IPS-15b (cell line): ENCODE measurements around the gene PER1.

Experiments
- H3K27me3 ChIP-seq: one replicate; pipeline ENCODE4 v1.6.1; 2013; ENCODE audit warnings: low read length; ENCODE audit not compliant: control insufficient read depth, insufficient read depth
- H3K36me3 ChIP-seq: one replicate; pipeline ENCODE4 v1.6.1; 2013; ENCODE audit warnings: low read length; ENCODE audit not compliant: control insufficient read depth, insufficient read depth
- H3K4me1 ChIP-seq: one replicate; pipeline ENCODE4 v1.6.1; 2013; ENCODE audit warnings: mild to moderate bottlenecking, low read length; ENCODE audit not compliant: control insufficient read depth, insufficient read depth
- H3K4me3 ChIP-seq: one replicate; pipeline ENCODE4 v1.5.1; 2013; ENCODE audit warnings: low read depth, low read length
- H3K9ac ChIP-seq: one replicate; pipeline ENCODE4 v1.6.1; 2013; ENCODE audit warnings: low read depth, mild to moderate bottlenecking, low read length
- H3K9me3 ChIP-seq: one replicate; pipeline ENCODE4 v1.6.1; 2013; ENCODE audit warnings: mild to moderate bottlenecking, low read length; ENCODE audit not compliant: control insufficient read depth, insufficient read depth

PER1 gene

GRCh38 chr17:8120520-8121406 is 31.4 kb downstream of the PER1 start:
- Histone ChIP-seq H3K36me3 (no peaks in the 10 kb centered on the region), H3K9me3 (no peaks in the 10 kb centered on the region), H3K4me3 (peak overlapping the region; percentile 100), H3K9ac (peak overlapping the region; percentile 47), H3K4me1 (peaks cover 9% of the 10 kb centered on the region), H3K27me3 (peaks cover 60% of the 10 kb centered on the region)

DNA sequence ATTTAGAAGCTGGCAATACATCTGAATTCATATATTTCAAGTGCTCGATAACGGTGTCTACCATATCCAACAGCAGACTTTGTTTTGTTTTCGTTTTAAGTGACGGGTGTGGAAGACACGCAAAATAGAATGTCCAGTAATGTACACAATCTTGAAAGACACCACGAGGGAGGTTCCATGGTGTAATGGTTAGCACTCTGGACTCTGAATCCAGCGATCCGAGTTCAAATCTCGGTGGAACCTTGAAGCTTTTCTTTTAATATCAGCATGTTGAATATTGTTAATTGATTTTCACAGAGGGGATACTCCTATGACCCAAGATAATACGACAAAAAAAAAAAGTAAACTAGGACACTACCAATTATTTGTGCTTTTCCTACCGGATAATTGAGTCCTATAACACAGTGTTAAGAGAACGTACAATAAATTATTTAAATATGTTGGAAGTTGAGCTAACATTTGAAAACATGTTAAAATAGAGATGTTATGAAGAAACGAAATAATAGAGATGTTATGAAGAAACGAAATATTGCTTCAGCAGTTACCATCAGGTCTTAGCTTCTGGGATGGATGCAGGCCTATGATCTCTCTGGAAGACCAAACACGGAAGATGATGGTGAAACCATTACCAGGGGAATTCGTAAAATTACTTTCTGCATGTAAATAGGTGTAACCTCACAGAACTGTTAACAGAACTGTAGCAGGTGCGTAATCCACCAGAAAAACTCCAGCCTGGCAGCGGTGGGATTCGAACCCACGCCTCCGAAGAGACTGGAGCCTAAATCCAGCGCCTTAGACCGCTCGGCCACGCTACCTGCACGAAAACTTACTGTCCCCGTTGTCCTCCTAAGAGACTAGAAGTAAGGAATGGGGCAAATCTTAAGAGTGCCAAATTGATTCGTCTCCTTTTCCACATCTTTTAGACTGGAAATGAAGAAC is 32.4 kb downstream of the PER1 start:
- H3K4me1 ChIP-seq: peaks cover 6% of the 10 kb centered on the region
- peak overlapping the region; percentile 100 for H3K4me3 ChIP-seq
- peaks cover 64% of the 10 kb centered on the region for H3K27me3 ChIP-seq
- no peaks in the 10 kb centered on the region for H3K9me3 ChIP-seq
- H3K9ac ChIP-seq: peak overlapping the region; percentile 47
- H3K36me3 ChIP-seq: no peaks in the 10 kb centered on the region

- peak overlapping the region; percentile 100 for H3K4me3 ChIP-seq
- no peaks in the 10 kb centered on the region for H3K9me3 ChIP-seq
- H3K27me3 ChIP-seq: peaks cover 64% of the 10 kb centered on the region
- peaks cover 2% of the 10 kb centered on the region for H3K4me1 ChIP-seq
- H3K9ac ChIP-seq: peak overlapping the region; percentile 47
- no peaks in the 10 kb centered on the region for H3K36me3 ChIP-seq
Observed at GRCh38 chr17:8118769-8119580, 33.2 kb downstream of the PER1 start.

GRCh38 chr17:8117980-8118768 is 34.0 kb downstream of the PER1 start, which contains the start of gene ALOXE3:
Gene ALOXE3, minus strand, starts transcription at chr17:8118514. Its CDS starts 524 bp downstream, at chr17:8117990.
- Histone ChIP-seq H3K27me3 (peaks cover 57% of the 10 kb centered on the region), H3K4me1 (peaks cover under 1% of the 10 kb centered on the region), H3K9me3 (no peaks in the 10 kb centered on the region), H3K9ac (peak within 1 kb of the TSS; percentile 47), H3K36me3 (no peaks in the 10 kb centered on the region), H3K4me3 (peak within 1 kb of the TSS; percentile 100)

- no peak overlapping the region for H3K9ac ChIP-seq
- H3K9me3 ChIP-seq: no peaks in the 10 kb centered on the region
- no peaks in the 10 kb centered on the region for H3K36me3 ChIP-seq
- no peaks in the 10 kb centered on the region for H3K4me1 ChIP-seq
- peaks cover 57% of the 10 kb centered on the region for H3K27me3 ChIP-seq
- peak overlapping the region; percentile 100 for H3K4me3 ChIP-seq
Observed at GRCh38 chr17:8117367-8117979, 34.7 kb downstream of the PER1 start.

DNA sequence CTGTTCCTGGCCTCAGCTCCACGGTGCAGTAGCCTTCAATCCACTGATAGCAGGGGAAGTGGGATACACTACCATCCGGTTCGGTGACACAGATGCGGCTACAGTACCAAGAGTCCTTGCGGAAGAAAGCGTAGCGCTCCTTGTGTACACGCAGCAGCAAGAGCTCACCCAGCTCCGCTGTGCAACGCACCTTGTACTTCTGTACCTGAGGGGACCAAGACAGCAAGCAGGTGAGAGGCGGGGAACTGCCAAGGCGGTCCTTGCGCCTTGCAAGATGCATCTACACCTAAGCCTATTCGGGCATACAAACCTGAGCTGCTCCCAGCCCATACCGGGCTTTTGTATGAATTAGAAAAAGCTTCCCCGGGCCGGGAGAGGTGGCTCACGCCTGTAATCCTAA is 35.4 kb downstream of the PER1 start:
- H3K27me3 ChIP-seq: peaks cover 61% of the 10 kb centered on the region
- no peaks in the 10 kb centered on the region for H3K9me3 ChIP-seq
- no peak overlapping the region for H3K9ac ChIP-seq
- no peak overlapping the region for H3K4me3 ChIP-seq
- H3K36me3 ChIP-seq: no peaks in the 10 kb centered on the region
- H3K4me1 ChIP-seq: no peaks in the 10 kb centered on the region

DNA sequence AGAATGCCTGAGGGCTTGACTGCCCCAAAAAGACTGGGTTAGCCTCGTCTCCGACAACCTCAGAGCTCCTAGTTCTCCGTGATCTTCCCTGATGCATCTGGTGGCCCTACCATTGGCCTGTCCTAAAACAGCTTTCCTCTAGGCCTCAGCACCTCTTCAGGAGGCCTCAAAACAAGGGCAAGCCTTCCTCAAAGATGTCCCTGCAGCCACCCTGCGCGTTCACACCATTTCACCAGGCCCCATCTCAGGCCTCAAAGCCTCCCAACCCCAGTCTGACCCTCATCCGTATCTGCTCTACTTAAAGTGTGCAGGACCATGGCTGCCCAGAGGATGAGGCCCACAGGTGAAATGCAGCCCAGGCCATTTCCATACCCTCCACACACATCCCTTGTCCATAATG is 41.3 kb downstream of the PER1 start:
- Histone ChIP-seq H3K4me1 (peaks cover 3% of the 10 kb centered on the region), H3K27me3 (peaks cover 70% of the 10 kb centered on the region), H3K9ac (no peak overlapping the region), H3K9me3 (no peaks in the 10 kb centered on the region), H3K36me3 (no peaks in the 10 kb centered on the region), H3K4me3 (no peak overlapping the region)

DNA sequence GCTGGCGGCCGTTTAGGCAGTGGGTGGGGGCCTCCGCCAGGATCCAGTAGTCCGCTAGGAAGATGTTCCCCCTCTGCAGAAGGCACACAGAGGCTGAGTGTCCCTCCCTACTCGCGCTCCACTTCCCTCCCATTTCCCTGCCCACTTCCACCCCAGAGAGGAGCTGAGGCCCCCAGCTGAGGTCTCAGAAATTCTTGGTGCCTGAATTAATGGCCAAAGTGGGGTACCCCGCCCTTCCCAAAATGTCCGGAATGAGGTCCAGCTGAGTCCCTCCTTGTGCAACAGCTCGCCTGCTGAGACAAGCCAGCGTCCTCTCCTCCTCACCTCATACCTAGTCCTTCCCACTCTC is 41.8 kb downstream of the PER1 start:
- peaks cover 66% of the 10 kb centered on the region for H3K27me3 ChIP-seq

GRCh38 chr17:8109661-8110455 is 42.3 kb downstream of the PER1 start:
- Histone ChIP-seq H3K27me3 (peaks cover 60% of the 10 kb centered on the region), H3K36me3 (no peaks in the 10 kb centered on the region), H3K9me3 (no peaks in the 10 kb centered on the region), H3K4me3 (peak overlapping the region; percentile 89), H3K4me1 (peaks cover 3% of the 10 kb centered on the region), H3K9ac (peak overlapping the region; percentile 24)

More for the DNA sequence above, 41.8 kb downstream of the PER1 start:
- Histone ChIP-seq H3K9ac (no peak overlapping the region), H3K4me3 (peak overlapping the region; percentile 89), H3K36me3 (no peaks in the 10 kb centered on the region), H3K9me3 (no peaks in the 10 kb centered on the region), H3K4me1 (peaks cover 3% of the 10 kb centered on the region)
